SJSA1 (cell line): Measurements from ENCODE around the gene TAF4B. TPM values are rescaled to one million over a fixed set of nuclear protein-coding genes. Genes with fewer than 3 reads are reported as not detected.

Experiments used
- DNase-seq, 2 experiments: peaks; one replicate each; pipeline ENCODE4 v3.0.0-alpha.2; 2015 to 2020; ENCODE audit warnings: low spot score in 2 of 2, low read depth in 1 of 2
- H3K27ac ChIP-seq: fragments of 250-450 bp; sonication (Bioruptor Pico); 2 replicates; pipeline ENCODE4 v1.5.1; 2020; ENCODE audit warnings: mild to moderate bottlenecking, moderate library complexity
- H3K27me3 ChIP-seq: fragments of 250-450 bp; sonication (Bioruptor Pico); replicated peaks from 2 replicates; pipeline ENCODE4 v1.5.1; 2020; ENCODE audit warnings: mild to moderate bottlenecking, moderate library complexity
- H3K36me3 ChIP-seq: fragments of 250-450 bp; sonication (Bioruptor Pico); 2 replicates; pipeline ENCODE4 v1.5.1; 2020; ENCODE audit warnings: mild to moderate bottlenecking
- H3K4me1 ChIP-seq: fragments of 250-450 bp; sonication (Bioruptor Pico); replicated peaks from 2 replicates; pipeline ENCODE4 v1.6.1; 2021; ENCODE audit warnings: mild to moderate bottlenecking
- H3K4me3 ChIP-seq: fragments of 250-450 bp; sonication (Bioruptor Pico); 2 replicates; pipeline ENCODE4 v1.5.1; 2020; ENCODE audit warnings: mild to moderate bottlenecking
- H3K9me3 ChIP-seq: fragments of 250-450 bp; sonication (Bioruptor Pico); replicated peaks from 2 replicates; pipeline ENCODE4 v1.5.1; 2020; ENCODE audit warnings: mild to moderate bottlenecking
- total RNA-seq: library from RNA; depleted of rRNA; stranded (reverse); fragments of >200 nt; shearing (Covaris generic); gene quantifications from 2 replicates; pipeline ENCODE4 v1.2.3, GENCODE V29; 2014

The TAF4B gene
- total RNA-seq, 1 experiment from 2014 or later: 2.7 TPM

DNA sequence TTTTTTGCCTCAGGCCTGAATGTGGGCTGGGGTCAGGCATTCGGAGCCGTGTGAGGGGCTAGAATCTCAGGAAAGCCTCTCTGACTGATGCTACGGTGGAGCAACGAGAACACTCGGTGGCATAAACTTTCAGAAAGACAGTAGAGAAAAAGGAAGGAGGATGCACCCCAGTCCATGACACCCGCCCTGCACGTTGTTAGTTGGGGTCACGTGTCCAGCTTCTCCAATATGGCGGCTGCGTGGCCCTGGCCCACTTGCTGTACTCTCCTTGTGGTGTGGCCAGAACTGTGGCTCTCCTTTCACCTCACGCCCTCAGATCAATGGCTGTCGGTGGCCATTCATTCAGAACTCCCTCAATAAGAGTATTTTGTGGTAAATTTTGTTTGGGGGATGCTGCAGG lies 190.9 kb downstream of the TAF4B start:
- DNase-seq: no peak
- Histone ChIP-seq H3K9me3 (no peaks in the 10 kb centered on the region), H3K4me1 (no peaks in the 10 kb centered on the region), H3K36me3 (no peaks in the 10 kb centered on the region), H3K27me3 (no peaks in the 10 kb centered on the region), H3K4me3 (no peak overlapping the region), H3K27ac (no peak overlapping the region)

- Histone ChIP-seq H3K36me3 (no peaks in the 10 kb centered on the region), H3K4me1 (no peaks in the 10 kb centered on the region), H3K4me3 (no peak overlapping the region), H3K27ac (no peak overlapping the region), H3K9me3 (no peaks in the 10 kb centered on the region), H3K27me3 (no peaks in the 10 kb centered on the region)
- DNase-seq: no peak
Measured at GRCh38 chr18:26418225-26418624, 192.0 kb downstream of the TAF4B start.

- Histone ChIP-seq H3K36me3 (no peaks in the 10 kb centered on the region), H3K27me3 (no peaks in the 10 kb centered on the region), H3K27ac (no peak overlapping the region), H3K4me3 (no peak overlapping the region), H3K9me3 (no peaks in the 10 kb centered on the region), H3K4me1 (no peaks in the 10 kb centered on the region)
- no peak for DNase-seq
Measured at GRCh38 chr18:26419746-26420145, 193.5 kb downstream of the TAF4B start.

GRCh38 chr18:26421503-26421902 lies 195.3 kb downstream of the TAF4B start:
- no peaks in the 10 kb centered on the region for H3K27me3 ChIP-seq
- no peak overlapping the region for H3K27ac ChIP-seq
- H3K36me3 ChIP-seq: no peaks in the 10 kb centered on the region
- no peak overlapping the region for H3K4me3 ChIP-seq
- no peaks in the 10 kb centered on the region for H3K4me1 ChIP-seq
- H3K9me3 ChIP-seq: no peaks in the 10 kb centered on the region
- DNase-seq: no peak

DNA sequence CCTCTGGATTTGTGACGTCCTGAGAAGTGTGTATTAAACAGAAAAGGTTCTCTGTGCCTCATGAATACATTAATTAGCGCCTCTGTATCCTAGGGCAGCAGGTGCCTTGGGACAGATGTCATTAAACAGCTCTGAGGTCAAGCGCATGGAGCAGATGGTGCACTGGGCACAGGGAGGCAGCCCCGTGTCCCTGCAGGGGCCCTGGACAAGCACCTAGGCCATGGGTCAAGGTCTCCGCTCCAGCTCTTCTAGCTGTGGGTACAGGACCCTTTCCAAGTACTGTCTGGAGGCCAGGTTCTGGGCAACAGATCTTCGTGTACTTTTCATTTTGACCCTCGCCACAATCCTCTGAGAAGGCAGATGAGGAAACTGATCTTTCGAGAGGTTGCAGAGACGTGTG lies 195.7 kb downstream of the TAF4B start:
- DNase-seq: no peak
- no peaks in the 10 kb centered on the region for H3K27me3 ChIP-seq
- H3K9me3 ChIP-seq: no peaks in the 10 kb centered on the region
- H3K4me3 ChIP-seq: no peak overlapping the region
- no peaks in the 10 kb centered on the region for H3K4me1 ChIP-seq
- H3K36me3 ChIP-seq: no peaks in the 10 kb centered on the region
- no peak overlapping the region for H3K27ac ChIP-seq

DNA sequence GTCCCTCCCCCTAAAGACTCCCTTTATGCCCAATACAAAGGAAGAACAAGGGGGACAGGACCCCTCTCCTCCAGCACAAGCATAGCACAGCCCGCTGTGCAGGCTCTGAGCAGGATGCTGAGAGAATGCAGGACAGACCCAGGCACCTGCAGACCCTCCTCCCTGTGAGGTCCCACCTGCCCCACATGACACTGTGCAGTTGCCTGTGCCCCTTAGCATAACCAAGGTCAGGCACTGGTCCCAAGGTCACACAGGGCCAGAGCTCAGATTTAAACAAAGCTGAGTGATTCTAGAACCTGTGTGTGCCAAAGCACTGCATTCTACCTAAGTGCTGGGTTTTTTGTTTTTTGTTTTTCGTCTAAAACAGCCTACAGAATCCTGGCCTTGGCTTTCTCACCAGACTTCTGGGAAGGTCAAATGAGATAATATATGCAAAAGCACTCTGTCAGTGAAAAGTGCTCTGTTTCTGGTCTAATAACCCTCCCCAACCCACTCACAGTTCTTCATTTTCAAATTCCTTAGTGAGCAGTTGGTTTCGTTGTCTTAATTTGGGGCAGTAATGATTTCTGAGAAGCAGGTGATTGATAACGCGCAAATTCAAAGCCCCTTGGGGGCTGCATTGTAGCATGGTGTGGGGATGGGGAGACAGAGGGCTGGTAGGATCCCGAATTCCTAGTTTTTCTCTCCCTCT lies 196.4 kb downstream of the TAF4B start:
- H3K4me1 ChIP-seq: no peaks in the 10 kb centered on the region
- H3K27me3 ChIP-seq: no peaks in the 10 kb centered on the region
- no peak overlapping the region for H3K27ac ChIP-seq
- DNase-seq: no peak
- no peaks in the 10 kb centered on the region for H3K9me3 ChIP-seq
- no peaks in the 10 kb centered on the region for H3K36me3 ChIP-seq
- H3K4me3 ChIP-seq: no peak overlapping the region

- no peak for DNase-seq
- no peak overlapping the region for H3K27ac ChIP-seq
- H3K36me3 ChIP-seq: no peaks in the 10 kb centered on the region
- no peaks in the 10 kb centered on the region for H3K4me1 ChIP-seq
- no peaks in the 10 kb centered on the region for H3K9me3 ChIP-seq
- no peak overlapping the region for H3K4me3 ChIP-seq
- no peaks in the 10 kb centered on the region for H3K27me3 ChIP-seq
Measured at GRCh38 chr18:26424428-26425147, 198.3 kb downstream of the TAF4B start.

DNA sequence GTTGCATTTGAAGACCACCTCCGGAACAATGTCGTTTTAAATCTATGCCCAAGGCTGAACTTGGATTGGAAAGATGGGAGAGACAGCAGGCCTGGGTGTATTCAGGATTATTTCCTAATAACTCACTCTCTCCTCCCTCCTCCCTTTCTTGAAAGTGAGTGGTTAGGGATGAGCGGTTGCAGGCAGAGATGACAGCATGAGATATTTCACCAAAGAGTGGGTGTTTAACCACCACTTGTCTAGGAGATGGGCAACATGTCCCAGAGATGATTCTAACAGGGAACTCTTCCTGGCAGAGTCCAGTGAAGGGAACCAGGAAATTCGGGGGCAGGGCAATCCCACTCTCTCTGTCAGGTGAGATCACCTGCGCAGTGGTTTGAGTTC lies 198.9 kb downstream of the TAF4B start:
- no peak overlapping the region for H3K27ac ChIP-seq
- no peaks in the 10 kb centered on the region for H3K4me1 ChIP-seq
- H3K27me3 ChIP-seq: no peaks in the 10 kb centered on the region
- no peak for DNase-seq
- no peak overlapping the region for H3K4me3 ChIP-seq
- H3K9me3 ChIP-seq: no peaks in the 10 kb centered on the region
- H3K36me3 ChIP-seq: no peaks in the 10 kb centered on the region

- DNase-seq: no peak
- Histone ChIP-seq H3K9me3 (no peaks in the 10 kb centered on the region), H3K27me3 (no peaks in the 10 kb centered on the region), H3K27ac (no peak overlapping the region), H3K36me3 (no peaks in the 10 kb centered on the region), H3K4me1 (no peaks in the 10 kb centered on the region), H3K4me3 (no peak overlapping the region)
Measured at GRCh38 chr18:26429535-26430226, 203.4 kb downstream of the TAF4B start.

DNA sequence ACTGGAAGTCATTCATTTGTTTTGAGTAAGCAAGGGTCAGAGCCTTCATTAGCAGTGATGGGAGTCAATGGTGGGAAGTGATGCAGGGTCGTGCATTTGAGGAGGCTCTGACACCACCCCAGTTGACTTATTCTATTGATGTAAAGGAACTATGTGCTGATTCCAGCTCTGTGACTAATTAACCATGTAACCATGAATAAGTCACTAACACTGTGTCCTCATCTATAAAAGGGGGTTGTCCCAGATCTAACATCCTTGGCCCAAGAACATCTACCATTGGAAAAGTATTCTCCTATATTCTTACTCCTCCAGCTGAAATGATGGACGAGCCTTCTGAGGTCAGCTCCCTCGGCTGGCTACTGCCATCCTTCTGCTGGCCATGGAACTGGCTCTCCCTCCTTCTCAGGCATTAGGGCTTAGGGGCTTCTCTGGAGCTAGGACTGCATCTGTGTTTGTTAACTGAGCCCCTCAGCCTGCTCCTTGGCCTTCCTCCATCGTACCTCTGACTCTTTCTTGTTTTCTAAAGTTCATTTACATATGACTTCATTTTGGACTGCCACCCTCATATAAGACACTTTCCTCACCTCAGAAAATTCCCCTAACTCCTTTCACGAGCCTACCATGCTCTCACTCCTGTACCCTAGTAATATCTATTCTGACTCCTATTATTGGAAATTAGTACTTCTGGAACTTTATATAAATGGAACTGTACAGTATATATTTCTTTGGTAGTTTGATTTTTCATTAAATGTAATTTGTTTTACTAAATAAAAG lies 206.6 kb downstream of the TAF4B start:
- DNase-seq: no peak
- Histone ChIP-seq H3K4me3 (no peak overlapping the region), H3K36me3 (no peaks in the 10 kb centered on the region), H3K4me1 (peaks cover 9% of the 10 kb centered on the region), H3K27me3 (no peaks in the 10 kb centered on the region), H3K9me3 (no peaks in the 10 kb centered on the region), H3K27ac (no peak overlapping the region)

DNA sequence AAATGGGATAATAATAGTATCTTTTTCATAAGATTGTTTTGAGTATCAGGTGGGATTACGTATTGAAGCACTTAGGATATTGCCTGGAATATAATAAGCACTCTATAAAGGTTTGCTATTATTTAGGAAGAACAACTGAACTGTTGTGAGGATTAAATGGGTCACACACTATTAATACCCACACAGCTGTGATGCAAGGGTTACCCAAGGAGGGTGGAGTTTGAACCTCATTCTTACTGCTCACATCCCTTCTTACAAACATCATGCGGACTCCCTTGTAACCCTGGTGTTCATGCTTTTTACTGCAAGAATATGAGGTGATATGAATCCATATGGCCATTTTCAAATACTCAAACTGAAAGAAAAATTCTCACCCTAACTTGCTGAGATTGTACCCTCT lies 208.6 kb downstream of the TAF4B start:
- Histone ChIP-seq H3K4me3 (no peak overlapping the region), H3K9me3 (no peaks in the 10 kb centered on the region), H3K27ac (no peak overlapping the region), H3K27me3 (no peaks in the 10 kb centered on the region), H3K4me1 (peaks cover 9% of the 10 kb centered on the region), H3K36me3 (no peaks in the 10 kb centered on the region)
- no peak for DNase-seq

- H3K27me3 ChIP-seq: no peaks in the 10 kb centered on the region
- no peak overlapping the region for H3K27ac ChIP-seq
- H3K4me1 ChIP-seq: peaks cover 9% of the 10 kb centered on the region
- H3K9me3 ChIP-seq: no peaks in the 10 kb centered on the region
- DNase-seq: no peak
- no peaks in the 10 kb centered on the region for H3K36me3 ChIP-seq
- H3K4me3 ChIP-seq: no peak overlapping the region
Measured at GRCh38 chr18:26435415-26436095, 209.3 kb downstream of the TAF4B start.
